A549 (cell line): ENCODE data around the gene SLC17A6. TPM values are rescaled to one million over a fixed set of nuclear protein-coding genes. Genes with fewer than 3 reads are reported as not detected.

Source experiments
- ATAC-seq, 2 experiments: fragments of 200-7000 bp in 1 of 2; fragments of >200 bp in 1 of 2; cut with Nextera tagmentation in 1 of 2; cut with Tn5 transposase in 1 of 2; 3 replicates each; pipeline versions ENCODE4 v1.8.0 to v1.9.1; 2018 to 2020; ENCODE audit warnings: mild to moderate bottlenecking in 1 of 2, moderate library complexity in 1 of 2
- CTCF ChIA-PET: fragments of 300-600 bp; sonication (Branson Sonifier 250); formaldehyde crosslinking; extraction: SDS; loops from one replicate; lab custom pipeline; 2021; ENCODE audit warnings: antibody characterized with exemption, inconsistent platforms; lab: Yijun Ruan, JAX
- POLR2A ChIA-PET: fragments of 350-600 bp; formaldehyde crosslinking; extraction: SDS; loops from one replicate; lab custom pipeline; 2021; ENCODE audit warnings: antibody characterized with exemption, inconsistent platforms; lab: Yijun Ruan, JAX
- DNase-seq, 2 experiments: peaks; one replicate each; pipeline versions ENCODE4 v3.0.0 to v3.0.0-alpha.2; 2011 to 2016; ENCODE audit warnings: low read depth in 1 of 2, low spot score in 1 of 2
- FAIRE-seq: peaks from 2 replicates; lab custom pipeline; 2011; peaks lifted over from hg19 to GRCh38; lab: Jason Lieb, UNC
- H3K27ac ChIP-seq, 2 experiments: fragments of >200 bp; sonication (Bioruptor Twin); formaldehyde crosslinking; 3 replicates each; pipeline ENCODE4 v1.5.1; 2016 to 2017
- H3K4me1 ChIP-seq: fragments of >200 bp; sonication (Bioruptor Twin); formaldehyde crosslinking; 3 replicates; pipeline ENCODE4 v1.6.1; 2016
- H3K4me2 ChIP-seq: fragments of >200 bp; sonication (Bioruptor Twin); formaldehyde crosslinking; 3 replicates; pipeline ENCODE4 v1.6.1; 2016
- H3K4me3 ChIP-seq: fragments of >200 bp; sonication (Bioruptor Twin); formaldehyde crosslinking; 3 replicates; pipeline ENCODE4 v1.5.1; 2016
- H3K9me3 ChIP-seq: fragments of >200 bp; sonication (Bioruptor Twin); formaldehyde crosslinking; 3 replicates; pipeline ENCODE4 v1.6.1; 2016
- CBX8 ChIP-seq: fragments of 200-600 bp; sonication (generic); IDR thresholded peaks from 2 replicates; pipeline ENCODE4 v1.6.1; 2016
- CHD2 ChIP-seq: fragments of 150-350 bp; IDR thresholded peaks from 2 replicates; pipeline ENCODE4 v1.6.1; 2014; ENCODE audit warnings: low read length; ENCODE audit not compliant: partially characterized antibody
- CHD4 ChIP-seq: fragments of 200-600 bp; sonication (generic); IDR thresholded peaks from 2 replicates; pipeline ENCODE4 v1.6.1; 2016; ENCODE audit warnings: antibody characterized with exemption, mild to moderate bottlenecking, borderline replicate concordance
- EHF ChIP-seq: fragments of 250-450 bp; sonication (Bioruptor Pico); IDR thresholded peaks from 2 replicates; pipeline ENCODE4 v1.5.0; 2020; ENCODE audit warnings: mild to moderate bottlenecking
- FOSB ChIP-seq: fragments of 250-450 bp; sonication (Bioruptor Pico); IDR thresholded peaks from 2 replicates; pipeline ENCODE4 v1.5.0; 2020; ENCODE audit warnings: mild to moderate bottlenecking, moderate library complexity
- FOXS1 ChIP-seq: fragments of 250-450 bp; sonication (Bioruptor Pico); IDR thresholded peaks from 2 replicates; pipeline ENCODE4 v1.5.0; 2020; ENCODE audit warnings: mild to moderate bottlenecking, moderate library complexity
- HDAC2 ChIP-seq: fragments of 200-600 bp; sonication (generic); IDR thresholded peaks from 2 replicates; pipeline ENCODE4 v1.6.1; 2016
- HOXB13 ChIP-seq: fragments of 250-450 bp; sonication (Bioruptor Pico); IDR thresholded peaks from 2 replicates; pipeline ENCODE4 v1.5.0; 2020; ENCODE audit warnings: low read depth, mild to moderate bottlenecking, moderate library complexity
- JUNB ChIP-seq: fragments of >200 bp; sonication (Bioruptor Twin); formaldehyde crosslinking; IDR thresholded peaks from 2 replicates; pipeline ENCODE4 v1.6.1; 2016
- KDM5A ChIP-seq: fragments of 200-600 bp; sonication (generic); IDR thresholded peaks from 2 replicates; pipeline ENCODE4 v1.6.1; 2016; ENCODE audit warnings: antibody characterized with exemption, mild to moderate bottlenecking
- MAFK ChIP-seq: fragments of 450-650 bp; IDR thresholded peaks from 2 replicates; pipeline ENCODE4 v1.6.1; 2014; ENCODE audit not compliant: partially characterized antibody
- MYC ChIP-seq: IDR thresholded peaks from 2 replicates; pipeline ENCODE4 v1.6.1; 2012; ENCODE audit warnings: mild to moderate bottlenecking, inconsistent platforms, low read length, improper control_type of control experiment, borderline replicate concordance
- NFE2L2 ChIP-seq: fragments of 150-350 bp; conservative IDR thresholded peaks from 2 replicates; pipeline ENCODE4 v1.6.1; 2014; ENCODE audit warnings: low read length
- NPAS2 ChIP-seq: fragments of 250-450 bp; sonication (Bioruptor Pico); IDR thresholded peaks from 2 replicates; pipeline ENCODE4 v1.8.0; 2022; ENCODE audit warnings: mild to moderate bottlenecking, moderate library complexity, borderline replicate concordance
- SREBF2 ChIP-seq: fragments of 450-650 bp; IDR thresholded peaks from 2 replicates; pipeline ENCODE4 v1.6.1; 2014; ENCODE audit warnings: mild to moderate bottlenecking, moderate library complexity
- TP53 ChIP-seq: fragments of 250-450 bp; sonication (Bioruptor Pico); IDR thresholded peaks from 2 replicates; pipeline ENCODE4 v1.5.0; 2021; ENCODE audit warnings: mild to moderate bottlenecking, moderate library complexity
- ZC3H11A ChIP-seq: fragments of 450-650 bp; IDR thresholded peaks from 2 replicates; pipeline ENCODE4 v1.6.1; 2014; ENCODE audit warnings: antibody characterized with exemption, mild to moderate bottlenecking
- ZNF302 ChIP-seq: fragments of 250-450 bp; sonication (Bioruptor Pico); IDR thresholded peaks from 2 replicates; pipeline ENCODE4 v1.9.0; 2021; ENCODE audit warnings: inconsistent platforms, mild to moderate bottlenecking, moderate library complexity
- WGBS: methylation state at CpG from one replicate; pipeline ENCODE4 v1.1.6; 2017; ENCODE audit errors: missing lambda C conversion rate; 5-methylcytosine and 5-hydroxymethylcytosine counted together
- polyA plus RNA-seq, 4 experiments: library from polyadenylated mRNA; depleted of rRNA in 3 of 4; stranded (reverse); fragments of >200 nt; fragmentation: RNase III in 1 of 4; extraction: RNeasy Plus Mini Kit Qiagen cat#74134 plus additional on column Dnase treatment in 1 of 4; gene quantifications; 2 replicates in 3 of 4; 3 replicates in 1 of 4; pipeline ENCODE4 v1.2.3, GENCODE V29; 2011 to 2017
- TF ChIP-seq, protein P1 (sequence below): fragments of >200 bp; sonication (Bioruptor Twin); formaldehyde crosslinking; IDR thresholded peaks from 2 replicates; pipeline ENCODE4 v1.6.1; 2016
- TF ChIP-seq, protein P2 (sequence below): fragments of 150-350 bp; IDR thresholded peaks from 2 replicates; pipeline ENCODE4 v1.6.1; 2014; ENCODE audit warnings: low read depth, mild to moderate bottlenecking, low read length
- TF ChIP-seq, protein P3 (sequence below): fragments of 250-450 bp; sonication (Bioruptor Pico); IDR thresholded peaks from 2 replicates; pipeline ENCODE4 v1.5.0; 2020; ENCODE audit warnings: low read depth, mild to moderate bottlenecking, moderate library complexity
- TF ChIP-seq, protein P4 (sequence below): fragments of 200-600 bp; sonication (generic); IDR thresholded peaks from 2 replicates; pipeline ENCODE4 v1.6.1; 2016; ENCODE audit warnings: antibody characterized with exemption, mild to moderate bottlenecking, moderate library complexity

SLC17A6 gene
- polyA plus RNA-seq, 2 of the 4 experiments (the other 2 are of a cell fraction) = not detected

DNA sequence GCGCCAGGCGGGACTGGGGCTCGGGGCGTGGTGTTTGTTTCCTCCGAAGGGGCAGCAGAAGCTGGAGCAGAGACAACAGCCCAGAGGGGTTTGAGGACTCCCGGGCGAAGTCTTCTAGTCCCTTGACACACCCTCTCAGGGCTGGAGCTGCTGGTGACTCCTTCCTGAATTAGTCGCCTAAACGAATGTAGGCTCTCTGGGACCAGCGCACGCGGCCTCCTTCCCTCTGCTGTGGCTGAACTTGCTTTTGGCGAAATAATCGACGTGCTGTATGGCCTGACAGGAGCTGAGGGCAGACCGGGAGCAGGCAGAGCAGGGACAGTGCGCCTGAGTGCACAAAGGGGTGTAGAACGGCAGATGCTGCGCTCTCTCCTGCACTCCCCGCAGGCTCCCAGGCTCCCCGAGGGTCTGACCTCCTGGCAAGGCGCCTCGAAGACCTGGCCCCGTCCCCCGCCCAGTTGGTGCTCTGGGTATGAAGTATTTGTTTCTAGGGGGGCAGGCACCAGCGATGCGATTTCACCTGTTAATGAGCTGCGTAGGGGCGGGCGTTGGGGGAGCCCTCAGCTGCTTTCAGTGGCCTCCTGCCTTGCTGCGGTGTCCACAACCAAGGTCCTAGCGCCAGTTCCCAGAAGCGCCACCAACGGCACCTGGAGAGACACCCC lies 5.3 kb downstream of the SLC17A6 start:
- FAIRE-seq = no peak
- TF ChIP-seq FOXS1 (CRISPR knock-in tag) (no peak), FOSB (CRISPR knock-in tag) (no peak), MAFK (no peak), SREBF2 (no peak)
- TF ChIP-seq, protein P1, sequence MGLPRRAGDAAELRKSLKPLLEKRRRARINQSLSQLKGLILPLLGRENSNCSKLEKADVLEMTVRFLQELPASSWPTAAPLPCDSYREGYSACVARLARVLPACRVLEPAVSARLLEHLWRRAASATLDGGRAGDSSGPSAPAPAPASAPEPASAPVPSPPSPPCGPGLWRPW = no peak
- no peak for DNase-seq
- Histone ChIP-seq H3K4me1 (no peaks in the 10 kb centered on the region), H3K9me3 (no peaks in the 10 kb centered on the region), H3K4me2 (no peak overlapping the region), H3K4me3 (no peak overlapping the region), H3K27ac (no peak overlapping the region)
- CTCF ChIA-PET = no interaction called here
- POLR2A ChIA-PET = no interaction called here
- peak; percentile 47 to 54; a peak in 4 of 6 replicates for ATAC-seq
- WGBS = 13% methylated on average over 18 of the region's 34 CpGs

DNA sequence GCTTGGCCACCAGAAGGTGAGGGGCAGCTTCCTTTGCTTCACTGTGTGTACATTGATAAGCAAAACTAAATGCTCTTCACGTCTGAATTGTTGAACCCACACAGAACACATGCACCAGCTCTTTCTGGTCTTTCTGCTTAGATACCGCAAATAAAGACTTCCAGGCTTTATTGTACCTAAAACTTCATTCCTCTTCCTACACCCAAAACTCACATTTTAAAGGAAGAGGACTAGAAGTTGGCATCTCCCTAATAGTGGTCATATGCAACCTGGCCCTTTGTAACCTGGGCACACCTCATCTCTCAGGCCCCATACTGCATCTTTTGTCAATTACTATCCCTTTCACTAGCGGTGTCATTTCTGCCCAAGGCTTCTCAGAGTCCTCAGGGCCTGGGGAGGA lies 5.9 kb downstream of the SLC17A6 start:
- CTCF ChIA-PET = no interaction called here
- DNase-seq (no peak), ATAC-seq (no peak; a peak in 1 of 6 replicates), FAIRE-seq (no peak)
- Histone ChIP-seq H3K4me2 (no peak overlapping the region), H3K27ac (no peak overlapping the region), H3K4me3 (no peak overlapping the region), H3K4me1 (no peaks in the 10 kb centered on the region), H3K9me3 (no peaks in the 10 kb centered on the region)
- POLR2A ChIA-PET = no interaction called here
- TF ChIP-seq CBX8 (no peak), HDAC2 (no peak), CHD4 (no peak), ZNF302 (CRISPR knock-in tag) (no peak), KDM5A (no peak), ZC3H11A (no peak)
- TF ChIP-seq, protein P2, sequence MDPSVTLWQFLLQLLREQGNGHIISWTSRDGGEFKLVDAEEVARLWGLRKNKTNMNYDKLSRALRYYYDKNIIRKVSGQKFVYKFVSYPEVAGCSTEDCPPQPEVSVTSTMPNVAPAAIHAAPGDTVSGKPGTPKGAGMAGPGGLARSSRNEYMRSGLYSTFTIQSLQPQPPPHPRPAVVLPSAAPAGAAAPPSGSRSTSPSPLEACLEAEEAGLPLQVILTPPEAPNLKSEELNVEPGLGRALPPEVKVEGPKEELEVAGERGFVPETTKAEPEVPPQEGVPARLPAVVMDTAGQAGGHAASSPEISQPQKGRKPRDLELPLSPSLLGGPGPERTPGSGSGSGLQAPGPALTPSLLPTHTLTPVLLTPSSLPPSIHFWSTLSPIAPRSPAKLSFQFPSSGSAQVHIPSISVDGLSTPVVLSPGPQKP = no peak
- TF ChIP-seq, protein P3, sequence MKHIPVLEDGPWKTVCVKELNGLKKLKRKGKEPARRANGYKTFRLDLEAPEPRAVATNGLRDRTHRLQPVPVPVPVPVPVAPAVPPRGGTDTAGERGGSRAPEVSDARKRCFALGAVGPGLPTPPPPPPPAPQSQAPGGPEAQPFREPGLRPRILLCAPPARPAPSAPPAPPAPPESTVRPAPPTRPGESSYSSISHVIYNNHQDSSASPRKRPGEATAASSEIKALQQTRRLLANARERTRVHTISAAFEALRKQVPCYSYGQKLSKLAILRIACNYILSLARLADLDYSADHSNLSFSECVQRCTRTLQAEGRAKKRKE (CRISPR knock-in tag) = no peak
- WGBS = 15% methylated on average over 3 of the region's 3 CpGs

DNA sequence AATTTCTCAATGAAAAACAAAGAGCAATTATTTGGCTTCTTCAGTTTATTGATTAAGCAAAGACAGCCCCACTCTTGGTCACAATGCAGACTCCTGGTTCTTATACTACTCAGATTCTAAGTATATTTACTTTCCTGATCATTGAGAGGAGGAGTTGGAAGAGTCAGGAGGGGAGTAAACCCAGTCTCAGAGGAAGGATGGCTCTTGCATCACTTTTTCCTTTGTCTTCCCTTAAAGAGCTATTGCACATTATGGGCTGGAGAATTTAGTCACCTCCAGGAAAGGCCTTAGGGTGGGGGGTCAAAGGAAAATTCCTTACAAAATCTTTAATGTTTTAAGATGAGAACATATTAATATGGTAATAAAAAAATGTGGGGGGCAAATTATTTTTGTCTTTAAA lies 8.1 kb downstream of the SLC17A6 start:
- Histone ChIP-seq H3K4me2 (no peak overlapping the region), H3K27ac (no peak overlapping the region), H3K4me1 (no peaks in the 10 kb centered on the region), H3K9me3 (no peaks in the 10 kb centered on the region), H3K4me3 (no peak overlapping the region)
- no peak for DNase-seq
- ChIA-PET CTCF (no interaction called here), POLR2A (no interaction called here)
- no peak for ATAC-seq
- FAIRE-seq = no peak
- TF ChIP-seq MYC = no peak
- no peak for TF ChIP-seq NFE2L2
- no peak for TF ChIP-seq MAFK
- TF ChIP-seq, protein P4, sequence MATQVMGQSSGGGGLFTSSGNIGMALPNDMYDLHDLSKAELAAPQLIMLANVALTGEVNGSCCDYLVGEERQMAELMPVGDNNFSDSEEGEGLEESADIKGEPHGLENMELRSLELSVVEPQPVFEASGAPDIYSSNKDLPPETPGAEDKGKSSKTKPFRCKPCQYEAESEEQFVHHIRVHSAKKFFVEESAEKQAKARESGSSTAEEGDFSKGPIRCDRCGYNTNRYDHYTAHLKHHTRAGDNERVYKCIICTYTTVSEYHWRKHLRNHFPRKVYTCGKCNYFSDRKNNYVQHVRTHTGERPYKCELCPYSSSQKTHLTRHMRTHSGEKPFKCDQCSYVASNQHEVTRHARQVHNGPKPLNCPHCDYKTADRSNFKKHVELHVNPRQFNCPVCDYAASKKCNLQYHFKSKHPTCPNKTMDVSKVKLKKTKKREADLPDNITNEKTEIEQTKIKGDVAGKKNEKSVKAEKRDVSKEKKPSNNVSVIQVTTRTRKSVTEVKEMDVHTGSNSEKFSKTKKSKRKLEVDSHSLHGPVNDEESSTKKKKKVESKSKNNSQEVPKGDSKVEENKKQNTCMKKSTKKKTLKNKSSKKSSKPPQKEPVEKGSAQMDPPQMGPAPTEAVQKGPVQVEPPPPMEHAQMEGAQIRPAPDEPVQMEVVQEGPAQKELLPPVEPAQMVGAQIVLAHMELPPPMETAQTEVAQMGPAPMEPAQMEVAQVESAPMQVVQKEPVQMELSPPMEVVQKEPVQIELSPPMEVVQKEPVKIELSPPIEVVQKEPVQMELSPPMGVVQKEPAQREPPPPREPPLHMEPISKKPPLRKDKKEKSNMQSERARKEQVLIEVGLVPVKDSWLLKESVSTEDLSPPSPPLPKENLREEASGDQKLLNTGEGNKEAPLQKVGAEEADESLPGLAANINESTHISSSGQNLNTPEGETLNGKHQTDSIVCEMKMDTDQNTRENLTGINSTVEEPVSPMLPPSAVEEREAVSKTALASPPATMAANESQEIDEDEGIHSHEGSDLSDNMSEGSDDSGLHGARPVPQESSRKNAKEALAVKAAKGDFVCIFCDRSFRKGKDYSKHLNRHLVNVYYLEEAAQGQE = no peak
- no peak for TF ChIP-seq HOXB13 (CRISPR knock-in tag)
- no peak for TF ChIP-seq HDAC2
- no peak for TF ChIP-seq CHD2
- TF ChIP-seq EHF = no peak
- TF ChIP-seq NPAS2 (CRISPR knock-in tag) = no peak
- TF ChIP-seq JUNB = no peak
- no peak for TF ChIP-seq FOSB (CRISPR knock-in tag)
- no peak for TF ChIP-seq TP53 (CRISPR knock-in tag)
- TF ChIP-seq, protein P3 (CRISPR knock-in tag) = no peak
